WTC11 (cell line): ENCODE measurements around the gene SPX. TPM values are rescaled to one million over a fixed set of nuclear protein-coding genes. Genes with fewer than 3 reads are reported as not detected.

ENCODE experiments used
- CREB1 ChIP-seq: sonication (generic); formaldehyde crosslinking; IDR thresholded peaks from 2 replicates; pipeline ENCODE4 v1.8.0; 2023; ENCODE audit warnings: mild to moderate bottlenecking, missing genetic modification reagents
- EMX1 ChIP-seq: fragments of 250-450 bp; sonication (Bioruptor Pico); IDR thresholded peaks from 2 replicates; pipeline ENCODE4 v1.8.0; 2021; ENCODE audit warnings: mild to moderate bottlenecking
- FOXP1 ChIP-seq: sonication (generic); formaldehyde crosslinking; IDR thresholded peaks from 2 replicates; pipeline ENCODE4 v1.8.0; 2022; ENCODE audit warnings: missing genetic modification reagents, mild to moderate bottlenecking, moderate library complexity, borderline replicate concordance
- GRHL2 ChIP-seq: fragments of 250-450 bp; sonication (Bioruptor Pico); IDR thresholded peaks from 2 replicates; pipeline ENCODE4 v1.8.0; 2022; ENCODE audit warnings: mild to moderate bottlenecking, moderate library complexity; ENCODE audit not compliant: insufficient replicate concordance, severe bottlenecking
- GTF2I ChIP-seq: fragments of 250-450 bp; sonication (Bioruptor Pico); conservative IDR thresholded peaks from 2 replicates; pipeline ENCODE4 v1.4.0; 2021; ENCODE audit warnings: mild to moderate bottlenecking
- KAT7 ChIP-seq: sonication (generic); formaldehyde crosslinking; IDR thresholded peaks from 2 replicates; pipeline ENCODE4 v1.8.1; 2023; ENCODE audit warnings: missing genetic modification reagents, mild to moderate bottlenecking, borderline replicate concordance
- MXD4 ChIP-seq: fragments of 250-450 bp; sonication (Bioruptor Pico); IDR thresholded peaks from 2 replicates; pipeline ENCODE4 v1.8.0; 2021; ENCODE audit warnings: mild to moderate bottlenecking, moderate library complexity, borderline replicate concordance
- NFATC4 ChIP-seq: fragments of 250-450 bp; sonication (Bioruptor Pico); IDR thresholded peaks from 2 replicates; pipeline ENCODE4 v1.9.0; 2021; ENCODE audit warnings: mild to moderate bottlenecking
- NFYB ChIP-seq: sonication (generic); formaldehyde crosslinking; conservative IDR thresholded peaks from 2 replicates; pipeline ENCODE4 v1.8.0; 2022; ENCODE audit warnings: low read depth, missing genetic modification reagents
- OVOL2 ChIP-seq: fragments of 250-450 bp; sonication (Bioruptor Pico); IDR thresholded peaks from 2 replicates; pipeline ENCODE4 v1.9.0; 2021; ENCODE audit warnings: mild to moderate bottlenecking, borderline replicate concordance
- PRRX2 ChIP-seq: fragments of 250-450 bp; sonication (Bioruptor Pico); IDR thresholded peaks from 2 replicates; pipeline ENCODE4 v1.8.0; 2021; ENCODE audit warnings: mild to moderate bottlenecking
- SMAD3 ChIP-seq: sonication (generic); formaldehyde crosslinking; IDR thresholded peaks from 2 replicates; pipeline ENCODE4 v1.8.0; 2022; ENCODE audit warnings: missing genetic modification reagents, mild to moderate bottlenecking, borderline replicate concordance
- SMAD4 ChIP-seq: sonication (generic); formaldehyde crosslinking; IDR thresholded peaks from 2 replicates; pipeline ENCODE4 v1.8.0; 2022; ENCODE audit warnings: mild to moderate bottlenecking, missing genetic modification reagents
- ZNF317 ChIP-seq: sonication (generic); formaldehyde crosslinking; IDR thresholded peaks from 2 replicates; pipeline ENCODE4 v1.8.1; 2023; ENCODE audit warnings: low read depth, mild to moderate bottlenecking, moderate library complexity, missing genetic modification reagents, borderline replicate concordance
- ZNF396 ChIP-seq: fragments of 250-450 bp; sonication (Bioruptor Pico); IDR thresholded peaks from 2 replicates; pipeline ENCODE4 v1.8.0; 2021; ENCODE audit warnings: mild to moderate bottlenecking, moderate library complexity, borderline replicate concordance
- total RNA-seq: library from RNA; stranded (reverse); gene quantifications from 3 replicates; pipeline ENCODE4 v1.2.3, GENCODE V29; 2021
- TF ChIP-seq, protein P1 (sequence below): sonication (generic); formaldehyde crosslinking; IDR thresholded peaks from 2 replicates; pipeline ENCODE4 v1.8.1; 2023; ENCODE audit warnings: mild to moderate bottlenecking, moderate library complexity, missing genetic modification reagents
- TF ChIP-seq, protein P2 (sequence below): sonication (generic); formaldehyde crosslinking; IDR thresholded peaks from 2 replicates; pipeline ENCODE4 v1.8.0; 2023; ENCODE audit warnings: missing genetic modification reagents, mild to moderate bottlenecking, borderline replicate concordance
- TF ChIP-seq, protein P3 (sequence below): sonication (generic); formaldehyde crosslinking; IDR thresholded peaks from 2 replicates; pipeline ENCODE4 v1.8.0; 2022; ENCODE audit warnings: mild to moderate bottlenecking, missing genetic modification reagents
- TF ChIP-seq, protein P4 (sequence below): fragments of 250-450 bp; sonication (Bioruptor Pico); IDR thresholded peaks from 2 replicates; pipeline ENCODE4 v2.1.2; 2022; ENCODE audit warnings: mild to moderate bottlenecking, moderate library complexity
- TF ChIP-seq, protein P5 (sequence below): sonication (generic); formaldehyde crosslinking; conservative IDR thresholded peaks from 2 replicates; pipeline ENCODE4 v1.8.1; 2022; ENCODE audit warnings: mild to moderate bottlenecking, missing genetic modification reagents
- TF ChIP-seq, protein P6 (sequence below): sonication (generic); formaldehyde crosslinking; IDR thresholded peaks from 2 replicates; pipeline ENCODE4 v1.8.0; 2022; ENCODE audit warnings: mild to moderate bottlenecking, missing genetic modification reagents
- TF ChIP-seq, protein P7 (sequence below): sonication (generic); formaldehyde crosslinking; IDR thresholded peaks from 2 replicates; pipeline ENCODE4 v1.8.1; 2023; ENCODE audit warnings: mild to moderate bottlenecking, missing genetic modification reagents, moderate library complexity
- TF ChIP-seq, protein P8 (sequence below): sonication (generic); formaldehyde crosslinking; IDR thresholded peaks from 2 replicates; pipeline ENCODE4 v1.8.1; 2022; ENCODE audit warnings: mild to moderate bottlenecking, missing genetic modification reagents, moderate library complexity, borderline replicate concordance

The SPX gene
- total RNA-seq, 1 experiment from 2014 or later, result 0.46 TPM

DNA sequence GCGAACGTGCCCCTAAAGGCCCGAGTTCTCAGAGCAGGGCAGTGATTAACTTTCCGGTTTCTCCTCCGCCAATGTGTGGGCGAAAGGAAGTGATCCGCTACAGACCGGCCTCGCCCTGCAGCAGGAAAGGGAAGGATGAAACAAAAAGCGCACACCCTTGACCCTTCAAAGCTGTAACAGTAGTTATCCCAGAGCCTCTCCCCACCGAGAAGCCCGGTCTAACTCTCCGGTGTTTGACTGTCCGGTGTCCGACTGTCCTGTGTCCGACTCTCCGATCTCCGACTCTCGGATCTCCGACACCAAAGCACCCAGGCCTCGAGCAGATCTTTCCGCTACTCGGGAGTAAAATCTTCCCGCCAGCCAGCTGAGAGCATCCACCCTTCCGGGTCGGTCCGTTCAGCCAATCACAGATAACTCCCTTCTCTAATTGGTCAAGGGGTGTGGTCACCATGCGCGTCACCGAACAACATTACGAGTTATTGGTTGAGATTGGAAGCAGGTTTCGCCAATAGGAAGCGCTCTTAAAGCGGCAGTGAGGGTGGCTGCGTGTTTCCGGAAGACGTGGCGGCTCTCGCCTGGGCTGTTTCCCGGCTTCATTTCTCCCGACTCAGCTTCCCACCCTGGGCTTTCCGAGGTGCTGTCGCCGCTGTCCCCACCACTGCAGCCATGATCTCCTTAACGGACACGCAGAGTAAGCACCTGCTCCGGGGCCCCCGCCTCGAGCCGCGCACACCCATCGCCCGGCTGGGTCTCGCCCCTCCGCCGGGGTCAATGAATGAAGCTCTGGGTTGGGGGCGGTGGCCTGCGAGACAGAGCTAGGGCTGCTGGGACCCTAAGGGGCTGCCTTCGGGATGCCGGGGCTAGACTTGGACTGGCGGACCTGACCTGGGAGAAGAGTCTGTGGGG is 24.6 kb upstream of the SPX start, which contains the start of the genes GOLT1B and RECQL (continued):
- TF ChIP-seq, protein P1, sequence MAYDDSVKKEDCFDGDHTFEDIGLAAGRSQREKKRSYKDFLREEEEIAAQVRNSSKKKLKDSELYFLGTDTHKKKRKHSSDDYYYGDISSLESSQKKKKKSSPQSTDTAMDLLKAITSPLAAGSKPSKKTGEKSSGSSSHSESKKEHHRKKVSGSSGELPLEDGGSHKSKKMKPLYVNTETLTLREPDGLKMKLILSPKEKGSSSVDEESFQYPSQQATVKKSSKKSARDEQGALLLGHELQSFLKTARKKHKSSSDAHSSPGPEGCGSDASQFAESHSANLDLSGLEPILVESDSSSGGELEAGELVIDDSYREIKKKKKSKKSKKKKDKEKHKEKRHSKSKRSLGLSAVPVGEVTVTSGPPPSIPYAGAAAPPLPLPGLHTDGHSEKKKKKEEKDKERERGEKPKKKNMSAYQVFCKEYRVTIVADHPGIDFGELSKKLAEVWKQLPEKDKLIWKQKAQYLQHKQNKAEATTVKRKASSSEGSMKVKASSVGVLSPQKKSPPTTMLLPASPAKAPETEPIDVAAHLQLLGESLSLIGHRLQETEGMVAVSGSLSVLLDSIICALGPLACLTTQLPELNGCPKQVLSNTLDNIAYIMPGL (CRISPR knock-in tag), result no peak
- no peak for TF ChIP-seq PRRX2 (CRISPR knock-in tag)
- TF ChIP-seq, protein P2, sequence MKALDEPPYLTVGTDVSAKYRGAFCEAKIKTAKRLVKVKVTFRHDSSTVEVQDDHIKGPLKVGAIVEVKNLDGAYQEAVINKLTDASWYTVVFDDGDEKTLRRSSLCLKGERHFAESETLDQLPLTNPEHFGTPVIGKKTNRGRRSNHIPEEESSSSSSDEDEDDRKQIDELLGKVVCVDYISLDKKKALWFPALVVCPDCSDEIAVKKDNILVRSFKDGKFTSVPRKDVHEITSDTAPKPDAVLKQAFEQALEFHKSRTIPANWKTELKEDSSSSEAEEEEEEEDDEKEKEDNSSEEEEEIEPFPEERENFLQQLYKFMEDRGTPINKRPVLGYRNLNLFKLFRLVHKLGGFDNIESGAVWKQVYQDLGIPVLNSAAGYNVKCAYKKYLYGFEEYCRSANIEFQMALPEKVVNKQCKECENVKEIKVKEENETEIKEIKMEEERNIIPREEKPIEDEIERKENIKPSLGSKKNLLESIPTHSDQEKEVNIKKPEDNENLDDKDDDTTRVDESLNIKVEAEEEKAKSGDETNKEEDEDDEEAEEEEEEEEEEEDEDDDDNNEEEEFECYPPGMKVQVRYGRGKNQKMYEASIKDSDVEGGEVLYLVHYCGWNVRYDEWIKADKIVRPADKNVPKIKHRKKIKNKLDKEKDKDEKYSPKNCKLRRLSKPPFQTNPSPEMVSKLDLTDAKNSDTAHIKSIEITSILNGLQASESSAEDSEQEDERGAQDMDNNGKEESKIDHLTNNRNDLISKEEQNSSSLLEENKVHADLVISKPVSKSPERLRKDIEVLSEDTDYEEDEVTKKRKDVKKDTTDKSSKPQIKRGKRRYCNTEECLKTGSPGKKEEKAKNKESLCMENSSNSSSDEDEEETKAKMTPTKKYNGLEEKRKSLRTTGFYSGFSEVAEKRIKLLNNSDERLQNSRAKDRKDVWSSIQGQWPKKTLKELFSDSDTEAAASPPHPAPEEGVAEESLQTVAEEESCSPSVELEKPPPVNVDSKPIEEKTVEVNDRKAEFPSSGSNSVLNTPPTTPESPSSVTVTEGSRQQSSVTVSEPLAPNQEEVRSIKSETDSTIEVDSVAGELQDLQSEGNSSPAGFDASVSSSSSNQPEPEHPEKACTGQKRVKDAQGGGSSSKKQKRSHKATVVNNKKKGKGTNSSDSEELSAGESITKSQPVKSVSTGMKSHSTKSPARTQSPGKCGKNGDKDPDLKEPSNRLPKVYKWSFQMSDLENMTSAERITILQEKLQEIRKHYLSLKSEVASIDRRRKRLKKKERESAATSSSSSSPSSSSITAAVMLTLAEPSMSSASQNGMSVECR (CRISPR knock-in tag), result peak; percentile 83; the same call in 1 of the 2 replicates
- TF ChIP-seq ZNF396 (CRISPR knock-in tag), result no peak
- TF ChIP-seq, protein P3, sequence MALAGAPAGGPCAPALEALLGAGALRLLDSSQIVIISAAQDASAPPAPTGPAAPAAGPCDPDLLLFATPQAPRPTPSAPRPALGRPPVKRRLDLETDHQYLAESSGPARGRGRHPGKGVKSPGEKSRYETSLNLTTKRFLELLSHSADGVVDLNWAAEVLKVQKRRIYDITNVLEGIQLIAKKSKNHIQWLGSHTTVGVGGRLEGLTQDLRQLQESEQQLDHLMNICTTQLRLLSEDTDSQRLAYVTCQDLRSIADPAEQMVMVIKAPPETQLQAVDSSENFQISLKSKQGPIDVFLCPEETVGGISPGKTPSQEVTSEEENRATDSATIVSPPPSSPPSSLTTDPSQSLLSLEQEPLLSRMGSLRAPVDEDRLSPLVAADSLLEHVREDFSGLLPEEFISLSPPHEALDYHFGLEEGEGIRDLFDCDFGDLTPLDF (CRISPR knock-in tag), result no peak
- TF ChIP-seq, protein P4, sequence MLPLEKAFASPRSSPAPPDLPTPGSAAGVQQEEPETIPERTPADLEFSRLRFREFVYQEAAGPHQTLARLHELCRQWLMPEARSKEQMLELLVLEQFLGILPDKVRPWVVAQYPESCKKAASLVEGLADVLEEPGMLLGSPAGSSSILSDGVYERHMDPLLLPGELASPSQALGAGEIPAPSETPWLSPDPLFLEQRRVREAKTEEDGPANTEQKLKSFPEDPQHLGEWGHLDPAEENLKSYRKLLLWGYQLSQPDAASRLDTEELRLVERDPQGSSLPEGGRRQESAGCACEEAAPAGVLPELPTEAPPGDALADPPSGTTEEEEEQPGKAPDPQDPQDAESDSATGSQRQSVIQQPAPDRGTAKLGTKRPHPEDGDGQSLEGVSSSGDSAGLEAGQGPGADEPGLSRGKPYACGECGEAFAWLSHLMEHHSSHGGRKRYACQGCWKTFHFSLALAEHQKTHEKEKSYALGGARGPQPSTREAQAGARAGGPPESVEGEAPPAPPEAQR (CRISPR knock-in tag), result no peak
- no peak for TF ChIP-seq MXD4 (CRISPR knock-in tag)
- no peak for TF ChIP-seq EMX1 (CRISPR knock-in tag)
- TF ChIP-seq KAT7 (CRISPR knock-in tag), result no peak
- no peak for TF ChIP-seq CREB1 (CRISPR knock-in tag)
- TF ChIP-seq, protein P5, sequence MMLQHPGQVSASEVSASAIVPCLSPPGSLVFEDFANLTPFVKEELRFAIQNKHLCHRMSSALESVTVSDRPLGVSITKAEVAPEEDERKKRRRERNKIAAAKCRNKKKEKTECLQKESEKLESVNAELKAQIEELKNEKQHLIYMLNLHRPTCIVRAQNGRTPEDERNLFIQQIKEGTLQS (CRISPR knock-in tag), result no peak
- TF ChIP-seq SMAD4 (CRISPR knock-in tag), result no peak
- peak; percentile 96 for TF ChIP-seq NFYB
- no peak for TF ChIP-seq GTF2I (CRISPR knock-in tag)
- no peak for TF ChIP-seq ZNF317 (CRISPR knock-in tag)
- TF ChIP-seq, protein P6, sequence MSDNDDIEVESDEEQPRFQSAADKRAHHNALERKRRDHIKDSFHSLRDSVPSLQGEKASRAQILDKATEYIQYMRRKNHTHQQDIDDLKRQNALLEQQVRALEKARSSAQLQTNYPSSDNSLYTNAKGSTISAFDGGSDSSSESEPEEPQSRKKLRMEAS, result peak; percentile 92
- TF ChIP-seq, protein P7, sequence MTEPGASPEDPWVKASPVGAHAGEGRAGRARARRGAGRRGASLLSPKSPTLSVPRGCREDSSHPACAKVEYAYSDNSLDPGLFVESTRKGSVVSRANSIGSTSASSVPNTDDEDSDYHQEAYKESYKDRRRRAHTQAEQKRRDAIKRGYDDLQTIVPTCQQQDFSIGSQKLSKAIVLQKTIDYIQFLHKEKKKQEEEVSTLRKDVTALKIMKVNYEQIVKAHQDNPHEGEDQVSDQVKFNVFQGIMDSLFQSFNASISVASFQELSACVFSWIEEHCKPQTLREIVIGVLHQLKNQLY (CRISPR knock-in tag), result no peak
- no peak for TF ChIP-seq NFATC4 (CRISPR knock-in tag)
- TF ChIP-seq GRHL2, result no peak
- no peak for TF ChIP-seq SMAD3 (CRISPR knock-in tag)
- peak; percentile 62; the same call in 1 of the 2 replicates for TF ChIP-seq FOXP1 (CRISPR knock-in tag)
- TF ChIP-seq, protein P8, sequence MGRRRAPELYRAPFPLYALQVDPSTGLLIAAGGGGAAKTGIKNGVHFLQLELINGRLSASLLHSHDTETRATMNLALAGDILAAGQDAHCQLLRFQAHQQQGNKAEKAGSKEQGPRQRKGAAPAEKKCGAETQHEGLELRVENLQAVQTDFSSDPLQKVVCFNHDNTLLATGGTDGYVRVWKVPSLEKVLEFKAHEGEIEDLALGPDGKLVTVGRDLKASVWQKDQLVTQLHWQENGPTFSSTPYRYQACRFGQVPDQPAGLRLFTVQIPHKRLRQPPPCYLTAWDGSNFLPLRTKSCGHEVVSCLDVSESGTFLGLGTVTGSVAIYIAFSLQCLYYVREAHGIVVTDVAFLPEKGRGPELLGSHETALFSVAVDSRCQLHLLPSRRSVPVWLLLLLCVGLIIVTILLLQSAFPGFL (CRISPR knock-in tag), result no peak
- TF ChIP-seq OVOL2, result no peak
